Vagina (tissue), 2 donors: Measurements from ENCODE around the gene ASCL4.

Experiments used
- POLR2A ChIP-seq, 2 donors: fragments of 450-650 bp; IDR thresholded peaks; one replicate each; pipeline ENCODE4 v1.6.1; 2017; ENCODE audit warnings: antibody characterized with exemption in 2 of 2, mild to moderate bottlenecking in 2 of 2, moderate library complexity in 2 of 2
- POLR2AphosphoS5 ChIP-seq, 2 donors: sonication (generic); formaldehyde crosslinking; IDR thresholded peaks; one replicate each; pipeline ENCODE4 v1.9.0; 2017; ENCODE audit warnings: antibody characterized with exemption in 2 of 2, mild to moderate bottlenecking in 2 of 2, low read depth in 1 of 2; ENCODE audit not compliant: insufficient read depth in 1 of 2
- TF ChIP-seq, protein P1 (sequence below), 3 experiments: fragments of 450-650 bp in 2 of 3; fragments of 200-600 bp in 1 of 3; sonication (generic) in 1 of 3; IDR thresholded peaks; one replicate each; pipeline ENCODE4 v1.5.1; 2017 to 2019; ENCODE audit warnings: antibody characterized with exemption in 3 of 3, mild to moderate bottlenecking in 2 of 3, moderate library complexity in 2 of 3

DNA sequence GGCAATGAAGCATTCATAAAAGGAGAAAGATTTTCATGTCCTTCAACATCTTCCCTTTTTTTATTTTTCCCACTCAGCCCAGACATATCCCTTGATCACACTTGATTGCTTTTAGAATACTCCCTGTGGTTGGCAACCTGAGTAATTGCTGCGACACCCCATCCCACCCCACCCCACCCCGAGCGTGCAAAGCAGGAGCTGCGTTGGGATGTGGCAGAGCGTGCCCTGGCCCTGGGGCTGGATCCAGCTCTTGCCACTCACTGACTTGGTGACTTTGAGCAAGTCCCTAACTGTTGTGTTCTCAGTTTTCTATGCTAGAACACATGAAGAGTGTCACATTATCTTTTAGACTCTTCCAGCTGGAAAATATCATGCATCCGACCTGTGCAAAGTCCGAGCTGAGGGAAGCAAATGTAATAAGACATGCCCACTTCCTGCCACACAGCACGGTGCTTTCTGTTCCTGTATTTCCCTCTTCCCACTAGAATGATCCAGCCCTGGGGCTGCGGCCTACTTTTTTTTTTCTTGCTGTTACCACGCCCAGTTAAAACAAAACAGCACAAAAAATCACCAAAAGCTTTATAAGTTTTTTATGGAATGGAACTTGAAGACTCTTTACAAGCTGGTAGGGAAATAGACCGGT is 4.0 kb downstream of the ASCL4 start:
- TF ChIP-seq POLR2A (IDR thresholded peaks at IDR 0.05), result no peak
- TF ChIP-seq, protein P1, sequence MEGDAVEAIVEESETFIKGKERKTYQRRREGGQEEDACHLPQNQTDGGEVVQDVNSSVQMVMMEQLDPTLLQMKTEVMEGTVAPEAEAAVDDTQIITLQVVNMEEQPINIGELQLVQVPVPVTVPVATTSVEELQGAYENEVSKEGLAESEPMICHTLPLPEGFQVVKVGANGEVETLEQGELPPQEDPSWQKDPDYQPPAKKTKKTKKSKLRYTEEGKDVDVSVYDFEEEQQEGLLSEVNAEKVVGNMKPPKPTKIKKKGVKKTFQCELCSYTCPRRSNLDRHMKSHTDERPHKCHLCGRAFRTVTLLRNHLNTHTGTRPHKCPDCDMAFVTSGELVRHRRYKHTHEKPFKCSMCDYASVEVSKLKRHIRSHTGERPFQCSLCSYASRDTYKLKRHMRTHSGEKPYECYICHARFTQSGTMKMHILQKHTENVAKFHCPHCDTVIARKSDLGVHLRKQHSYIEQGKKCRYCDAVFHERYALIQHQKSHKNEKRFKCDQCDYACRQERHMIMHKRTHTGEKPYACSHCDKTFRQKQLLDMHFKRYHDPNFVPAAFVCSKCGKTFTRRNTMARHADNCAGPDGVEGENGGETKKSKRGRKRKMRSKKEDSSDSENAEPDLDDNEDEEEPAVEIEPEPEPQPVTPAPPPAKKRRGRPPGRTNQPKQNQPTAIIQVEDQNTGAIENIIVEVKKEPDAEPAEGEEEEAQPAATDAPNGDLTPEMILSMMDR (IDR thresholded peaks at IDR 0.05), result no peak
- TF ChIP-seq POLR2AphosphoS5 (IDR thresholded peaks at IDR 0.05; ENCODE audit: insufficient read depth in 1 of 2, low read depth in 1 of 2), result no peak
